Left ventricle myocardium inferior (tissue), 1 donor: ENCODE results near the gene RAC2. TPM values are rescaled to one million over a fixed set of nuclear protein-coding genes. Genes with fewer than 3 reads are reported as not detected.

ENCODE experiments used
- DNase-seq: peaks from one replicate; pipeline ENCODE4 v3.0.0-alpha.2; 2020
- H3K27ac ChIP-seq: fragments of 200-600 bp; replicated peaks from 2 replicates; pipeline ENCODE4 v1.8.0; 2021
- H3K27me3 ChIP-seq: fragments of 200-600 bp; 2 replicates; pipeline ENCODE4 v1.8.0; 2021; ENCODE audit warnings: low read depth
- H3K36me3 ChIP-seq: fragments of 200-600 bp; 2 replicates; pipeline ENCODE4 v1.8.0; 2021
- H3K4me1 ChIP-seq: fragments of 200-600 bp; 2 replicates; pipeline ENCODE4 v1.8.0; 2021
- H3K4me3 ChIP-seq: fragments of 200-600 bp; 2 replicates; pipeline ENCODE4 v1.8.0; 2021; ENCODE audit warnings: mild to moderate bottlenecking, moderate library complexity
- H3K9me3 ChIP-seq: fragments of 200-600 bp; replicated peaks from 2 replicates; pipeline ENCODE4 v1.8.0; 2021
- CTCF ChIP-seq: fragments of 200-600 bp; IDR thresholded peaks from 2 replicates; pipeline ENCODE4 v1.8.0; 2021; ENCODE audit warnings: antibody characterized with exemption, mild to moderate bottlenecking, borderline replicate concordance
- intact Hi-C: fragments of 100-400 bp; cut with micrococcal nuclease; formaldehyde crosslinking; loops from one replicate; pipeline ENCODE4 v1.11.0; 2022
- total RNA-seq: library from RNA; stranded (reverse); fragmentation: NEBNext Ultra II Directional; extraction: Animal tissue kit (Norgen Biotek cat#: 25700); gene quantifications from one replicate; pipeline ENCODE4 v1.2.1, GENCODE V29; 2021
- donor health status: DM: no; HTN: yes; CAD: no; lungs with severe emphysema.

Gene RAC2
- total RNA-seq, 1 donor from 2014 or later, result 1.8 TPM

GRCh38 chr22:37198258-37199102, 45.6 kb downstream of the RAC2 start:
- DNase-seq, result peak; percentile 90
- no peaks in the 10 kb centered on the region for H3K36me3 ChIP-seq
- H3K4me3 ChIP-seq, result peak overlapping the region; percentile 81
- peak; percentile 93 for TF ChIP-seq CTCF
- intact Hi-C loops, result no loop called here
- H3K9me3 ChIP-seq, result no peaks in the 10 kb centered on the region
- H3K4me1 ChIP-seq, result peaks cover 46% of the 10 kb centered on the region
- no peaks in the 10 kb centered on the region for H3K27me3 ChIP-seq
- H3K27ac ChIP-seq, result peak overlapping the region; percentile 98

GRCh38 chr22:37197451-37198257, 46.4 kb downstream of the RAC2 start:
- no peaks in the 10 kb centered on the region for H3K27me3 ChIP-seq
- no peaks in the 10 kb centered on the region for H3K36me3 ChIP-seq
- peaks cover 54% of the 10 kb centered on the region for H3K4me1 ChIP-seq
- H3K4me3 ChIP-seq, result peak overlapping the region; percentile 81
- TF ChIP-seq CTCF, result no peak
- no peak for DNase-seq
- H3K9me3 ChIP-seq, result no peaks in the 10 kb centered on the region
- H3K27ac ChIP-seq, result peak overlapping the region; percentile 98
- intact Hi-C loops, result no loop called here

- H3K4me3 ChIP-seq, result peak overlapping the region; percentile 20
- peak overlapping the region; percentile 98 for H3K27ac ChIP-seq
- H3K4me1 ChIP-seq, result peaks cover 54% of the 10 kb centered on the region
- TF ChIP-seq CTCF, result peak; percentile 54
- intact Hi-C loops, result no loop called here
- no peaks in the 10 kb centered on the region for H3K27me3 ChIP-seq
- no peaks in the 10 kb centered on the region for H3K9me3 ChIP-seq
- DNase-seq, result peak; percentile 90
- no peaks in the 10 kb centered on the region for H3K36me3 ChIP-seq
Observed at GRCh38 chr22:37196539-37197450, 47.3 kb downstream of the RAC2 start.

GRCh38 chr22:37195921-37196320, 48.1 kb downstream of the RAC2 start:
- H3K27me3 ChIP-seq, result no peaks in the 10 kb centered on the region
- H3K4me1 ChIP-seq, result peaks cover 54% of the 10 kb centered on the region
- DNase-seq, result no peak

More at GRCh38 chr22:37195921-37196320, 48.1 kb downstream of the RAC2 start:
- intact Hi-C loops, result no loop called here
- Histone ChIP-seq H3K4me3 (no peak overlapping the region), H3K27ac (peak overlapping the region; percentile 98), H3K9me3 (no peaks in the 10 kb centered on the region), H3K36me3 (no peaks in the 10 kb centered on the region)
- TF ChIP-seq CTCF, result no peak
